ENCODE data around the gene CREB5.

Gene CREB5

GRCh38 chr7:28862595-28863272 is 450.4 kb downstream of the CREB5 start:
- in situ Hi-C loops (cut with MboI; ENCODE audit: low pct_unique_long_range_greater_than_20kb, low sequenced_read_pairs) = loop anchor here (25.0 kb wide), 1 partner anchor 225 kb away; no protein-coding TSS in a partner anchor
- no peak for DNase-seq

- in situ Hi-C loops (cut with MboI; ENCODE audit: low pct_unique_long_range_greater_than_20kb, low sequenced_read_pairs) = loop anchor here (25.0 kb wide), 1 partner anchor 228 kb away; no protein-coding TSS in a partner anchor
- no peak for DNase-seq
Observed at GRCh38 chr7:28865601-28866144, 453.4 kb downstream of the CREB5 start.

- in situ Hi-C loops (cut with MboI; ENCODE audit: low pct_unique_long_range_greater_than_20kb, low sequenced_read_pairs) = loop anchor here (25.0 kb wide), 1 partner anchor 231 kb away; no protein-coding TSS in a partner anchor
- no peak for DNase-seq
Observed at GRCh38 chr7:28868712-28869111, 456.4 kb downstream of the CREB5 start.

DNA sequence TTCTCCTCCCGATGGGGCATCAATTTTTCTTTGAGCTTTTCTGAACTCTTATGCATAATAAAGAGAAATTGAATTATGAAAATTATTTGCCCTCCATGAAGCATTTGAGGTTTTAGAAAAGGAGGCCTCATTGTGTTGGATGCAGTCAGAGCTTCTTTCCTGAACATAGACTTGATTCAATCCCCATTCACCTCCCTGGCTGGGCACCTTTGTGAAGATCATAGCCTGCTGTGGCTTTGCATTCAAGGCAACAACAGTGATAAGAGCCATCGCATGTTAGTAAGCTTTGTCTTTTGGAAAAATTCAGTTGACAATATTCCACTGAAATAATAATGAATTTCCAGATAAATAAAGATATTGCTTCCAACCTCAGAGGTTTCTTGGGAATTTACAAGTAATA is 458.8 kb downstream of the CREB5 start:
- DNase-seq = no peak
- in situ Hi-C loops (cut with MboI; ENCODE audit: low pct_unique_long_range_greater_than_20kb, low sequenced_read_pairs) = loop anchor here (25.0 kb wide), 1 partner anchor 234 kb away; no protein-coding TSS in a partner anchor

GRCh38 chr7:28871631-28872030 is 459.3 kb downstream of the CREB5 start:
- DNase-seq = no peak
- in situ Hi-C loops (cut with MboI; ENCODE audit: low pct_unique_long_range_greater_than_20kb, low sequenced_read_pairs) = loop anchor here (25.0 kb wide), 1 partner anchor 234 kb away; no protein-coding TSS in a partner anchor

DNA sequence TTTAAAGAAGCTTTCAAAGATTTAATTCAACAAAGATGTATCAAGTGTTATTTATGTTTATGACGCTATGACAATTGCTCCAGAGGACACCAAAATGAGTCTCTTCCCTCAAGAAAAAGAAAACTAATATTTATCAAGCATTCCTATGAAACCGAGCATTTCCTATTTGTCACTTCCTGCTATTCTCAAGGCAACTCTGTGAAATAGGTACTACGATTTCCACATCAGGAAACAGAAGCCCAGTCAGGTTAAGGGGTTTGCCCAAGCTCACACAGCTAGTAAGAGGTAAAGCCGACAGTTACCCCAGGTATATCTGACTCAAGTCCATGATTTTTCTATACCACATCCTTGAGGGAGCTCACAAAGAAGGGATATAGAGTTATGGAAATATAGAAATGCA is 459.9 kb downstream of the CREB5 start:
- DNase-seq = no peak
- in situ Hi-C loops (cut with MboI; ENCODE audit: low pct_unique_long_range_greater_than_20kb, low sequenced_read_pairs) = loop anchor here (25.0 kb wide), 1 partner anchor 235 kb away; no protein-coding TSS in a partner anchor

GRCh38 chr7:28873365-28873764 is 461.0 kb downstream of the CREB5 start:
- DNase-seq = no peak
- in situ Hi-C loops (cut with MboI; ENCODE audit: low pct_unique_long_range_greater_than_20kb, low sequenced_read_pairs) = loop anchor here (25.0 kb wide), 1 partner anchor 236 kb away; no protein-coding TSS in a partner anchor

- DNase-seq = no peak
- in situ Hi-C loops (cut with MboI; ENCODE audit: low pct_unique_long_range_greater_than_20kb, low sequenced_read_pairs) = loop anchor here (25.0 kb wide), 1 partner anchor 237 kb away; no protein-coding TSS in a partner anchor
Observed at GRCh38 chr7:28874001-28874400, 461.7 kb downstream of the CREB5 start.
